HG02588 (cell line): Measurements from ENCODE around the gene IGFBP4.

Experiments used
- ATAC-seq: cut with Tn5 transposase; IDR thresholded peaks from one replicate; pipeline ENCODE4 v1.9.1; 2021; ENCODE audit warnings: mild to moderate bottlenecking, moderate library complexity; ENCODE audit not compliant: unreplicated experiment

Gene IGFBP4

GRCh38 chr17:40431231-40431602 lies 12.0 kb upstream of the IGFBP4 start:
- ATAC-seq: no peak

GRCh38 chr17:40432864-40433528 lies 10.3 kb upstream of the IGFBP4 start:
- no peak for ATAC-seq

GRCh38 chr17:40433551-40434415 lies 9.5 kb upstream of the IGFBP4 start:
- ATAC-seq: no peak

GRCh38 chr17:40436636-40437035 lies 6.6 kb upstream of the IGFBP4 start:
- ATAC-seq: no peak

GRCh38 chr17:40437095-40437732 lies 6.0 kb upstream of the IGFBP4 start:
- no peak for ATAC-seq

DNA sequence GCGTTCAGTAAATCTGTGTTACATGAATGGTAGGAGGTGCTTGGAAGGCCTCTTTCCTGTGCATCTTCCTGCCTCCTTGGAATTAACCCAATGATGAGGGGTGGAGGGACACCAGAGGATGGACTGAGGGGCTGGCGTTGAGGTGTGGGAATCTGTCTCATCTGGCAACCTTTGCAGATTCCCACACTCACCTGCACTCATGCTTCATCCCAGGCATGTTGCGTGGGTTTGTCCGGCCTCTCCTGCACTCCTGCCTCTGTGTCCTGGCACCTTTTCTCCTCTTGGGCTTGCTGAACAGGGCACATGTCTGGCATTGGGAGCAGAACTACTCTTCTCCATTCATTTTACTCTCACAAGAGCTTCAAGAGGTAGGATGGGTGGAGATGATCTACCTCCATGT lies 3.1 kb upstream of the IGFBP4 start:
- ATAC-seq: no peak

GRCh38 chr17:40442392-40443195 lies 656 bp upstream of the IGFBP4 start:
- no peak for ATAC-seq

DNA sequence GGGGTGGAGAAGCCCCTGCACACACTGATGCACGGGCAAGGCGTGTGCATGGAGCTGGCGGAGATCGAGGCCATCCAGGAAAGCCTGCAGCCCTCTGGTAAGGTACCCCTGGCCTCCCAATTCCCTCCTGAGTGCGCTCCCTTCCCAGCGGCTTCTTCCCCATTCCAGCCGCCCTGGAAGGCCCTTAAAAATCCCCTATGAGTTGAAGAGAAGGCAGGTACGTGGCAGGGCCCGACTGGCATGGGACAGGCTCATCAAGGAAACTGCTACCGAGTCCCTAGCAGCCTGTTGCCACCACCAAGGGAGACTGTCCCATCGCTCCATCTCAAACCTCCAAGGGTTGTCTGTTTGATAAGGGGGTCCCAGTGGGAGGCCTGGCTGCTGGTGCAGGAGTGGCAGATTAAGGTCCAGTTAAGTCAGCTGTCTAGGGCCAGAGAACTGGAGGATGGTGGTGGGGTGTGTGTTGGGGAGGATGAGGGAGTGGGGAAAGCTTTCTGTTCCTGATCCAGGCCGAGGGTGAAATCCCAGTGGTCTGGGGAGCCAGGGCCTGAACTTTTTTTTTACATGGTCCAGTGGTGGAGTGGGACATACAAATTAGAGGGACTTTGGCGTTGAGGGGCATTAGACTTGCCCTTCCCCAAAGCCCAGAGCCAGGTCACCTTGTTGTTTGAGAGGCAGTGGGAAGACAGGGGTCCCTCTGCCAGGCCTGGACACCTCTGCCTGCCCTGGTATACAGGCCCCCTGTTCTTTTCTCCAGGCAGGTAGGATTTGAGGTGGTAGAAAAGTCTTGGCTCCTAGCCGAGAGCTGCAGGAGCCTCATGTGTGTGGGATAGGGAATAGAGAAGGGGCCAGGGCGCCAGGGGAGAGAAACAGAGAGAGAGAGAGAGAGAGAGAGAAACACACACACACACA lies 994 bp downstream of the IGFBP4 start:
- ATAC-seq: no peak

GRCh38 chr17:40445751-40446468 lies 2.7 kb downstream of the IGFBP4 start:
- ATAC-seq: no peak

GRCh38 chr17:40447148-40447644 lies 3.9 kb downstream of the IGFBP4 start:
- no peak for ATAC-seq

GRCh38 chr17:40447806-40448205 lies 4.6 kb downstream of the IGFBP4 start:
- ATAC-seq: no peak

DNA sequence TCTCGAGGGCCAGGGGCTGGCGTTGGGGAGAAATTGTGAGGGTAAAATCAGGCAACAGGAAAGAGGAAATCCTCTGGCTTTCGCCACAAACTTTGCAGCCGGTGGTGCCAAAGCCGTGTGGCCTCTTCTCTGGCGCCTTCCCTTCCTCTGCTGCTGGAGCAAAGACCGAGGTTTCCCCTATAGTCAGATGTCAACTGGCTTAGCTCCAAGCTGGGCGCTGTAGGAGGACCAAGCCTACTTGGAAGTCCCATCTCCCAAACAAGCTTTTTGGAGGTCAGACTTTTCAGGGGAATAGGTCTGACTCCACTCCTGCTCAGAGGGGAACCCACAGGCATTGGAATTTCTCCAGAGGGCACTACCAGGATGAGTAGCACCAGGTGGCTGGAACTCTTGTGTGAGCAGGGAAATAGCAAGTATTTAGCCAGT lies 5.0 kb downstream of the IGFBP4 start:
- no peak for ATAC-seq

DNA sequence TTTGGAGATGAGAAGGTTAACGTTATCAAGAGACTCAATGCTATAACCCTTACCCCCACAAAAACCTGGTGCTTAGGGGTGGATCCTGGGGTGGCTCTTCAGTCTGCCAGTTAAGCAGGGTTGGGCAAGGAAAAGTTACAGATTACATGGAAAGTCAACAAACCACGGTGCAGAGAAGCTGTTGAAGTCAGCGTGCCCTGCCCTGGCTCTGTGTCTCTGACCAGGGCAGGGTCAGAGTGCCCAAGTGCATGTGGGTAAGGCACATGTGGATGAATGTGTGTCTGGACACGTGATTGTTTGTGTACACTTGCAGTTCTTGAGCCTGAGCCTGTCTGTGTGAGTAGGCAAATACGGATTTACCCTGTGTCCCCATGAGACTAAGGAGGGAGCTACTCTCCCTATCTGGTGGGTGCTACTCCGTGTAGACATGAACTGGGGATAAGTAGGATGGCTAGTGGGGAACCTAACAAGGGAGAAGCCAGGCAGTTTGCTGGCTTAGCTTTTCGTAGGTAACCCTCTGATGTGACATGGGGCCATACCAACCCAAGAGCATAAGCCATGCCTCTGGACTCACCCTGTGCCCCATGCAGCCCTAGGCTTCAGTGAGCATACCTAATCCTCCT lies 5.5 kb downstream of the IGFBP4 start:
- ATAC-seq: no peak

- no peak for ATAC-seq
Observed at GRCh38 chr17:40450175-40450574, 6.9 kb downstream of the IGFBP4 start.

GRCh38 chr17:40451420-40451819 lies 8.2 kb downstream of the IGFBP4 start:
- no peak for ATAC-seq

- no peak for ATAC-seq
Observed at GRCh38 chr17:40452216-40452787, 9.1 kb downstream of the IGFBP4 start.

DNA sequence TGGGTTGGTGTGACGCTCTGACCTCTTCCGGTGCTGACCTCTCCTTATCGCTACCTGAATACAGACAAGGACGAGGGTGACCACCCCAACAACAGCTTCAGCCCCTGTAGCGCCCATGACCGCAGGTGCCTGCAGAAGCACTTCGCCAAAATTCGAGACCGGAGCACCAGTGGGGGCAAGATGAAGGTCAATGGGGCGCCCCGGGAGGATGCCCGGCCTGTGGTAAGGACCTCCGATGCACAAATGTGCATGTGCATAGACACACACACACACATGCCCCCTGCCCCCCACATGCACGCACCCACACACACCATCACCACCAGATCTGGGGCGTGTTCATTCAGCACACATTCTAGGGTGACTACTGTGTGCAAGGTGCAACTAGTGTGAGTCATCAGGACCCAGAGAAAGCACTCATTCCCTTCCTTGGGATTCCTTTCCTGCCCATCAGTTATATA lies 9.7 kb downstream of the IGFBP4 start:
- ATAC-seq: no peak

GRCh38 chr17:40453881-40454612 lies 10.8 kb downstream of the IGFBP4 start:
- ATAC-seq: no peak
